ENCODE data around the gene FOXO6.
"Not testable (repeated sequence)": the region's sequence is repeated elsewhere in the genome, so short reads cannot be mapped to it uniquely, and the experiment has no call there.

FOXO6 gene

DNA sequence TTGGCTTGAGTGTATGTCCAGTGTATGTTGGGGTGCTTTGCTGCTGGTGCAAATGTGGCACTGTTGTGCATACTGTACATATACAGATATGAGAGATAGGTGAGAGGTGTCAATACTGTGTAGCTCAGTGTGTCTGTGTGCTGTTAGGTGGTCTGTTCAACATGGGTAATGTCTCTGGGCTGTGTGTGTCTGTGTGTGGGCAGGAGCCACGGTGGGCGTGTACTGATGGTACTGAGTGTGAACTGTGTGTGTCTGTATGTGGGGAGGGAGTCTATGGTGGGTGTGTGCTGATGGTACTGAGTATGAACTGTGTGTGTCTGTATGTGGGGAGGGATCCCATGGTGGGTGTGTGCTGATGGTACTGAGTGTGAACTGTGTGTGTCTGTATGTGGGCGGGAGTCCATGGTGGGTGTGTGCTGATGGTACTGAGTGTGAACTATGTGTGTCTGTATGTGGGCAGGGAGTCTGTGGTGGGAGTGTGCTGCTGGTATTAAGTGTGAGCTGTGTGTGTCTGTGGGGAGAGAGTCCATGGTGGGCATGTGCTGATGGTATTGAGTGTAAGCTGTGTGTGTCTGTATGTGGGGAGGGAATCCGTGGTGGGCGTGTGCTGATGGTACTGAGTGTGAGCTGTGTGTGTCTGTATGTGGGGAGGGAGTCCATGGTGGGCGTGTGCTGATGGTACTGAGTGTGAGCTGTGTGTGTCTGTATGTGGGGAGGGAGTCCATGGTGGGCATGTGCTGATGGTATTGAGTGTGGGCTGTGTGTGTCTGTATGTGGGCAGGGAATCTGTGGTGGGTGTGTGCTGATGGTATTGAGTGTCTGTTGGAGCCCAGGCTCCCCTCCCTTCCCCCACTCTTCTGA lies 32.2 kb upstream of the FOXO6 start:
- DNase-seq (ENCODE audit: low read depth, low spot score): no peak

DNA sequence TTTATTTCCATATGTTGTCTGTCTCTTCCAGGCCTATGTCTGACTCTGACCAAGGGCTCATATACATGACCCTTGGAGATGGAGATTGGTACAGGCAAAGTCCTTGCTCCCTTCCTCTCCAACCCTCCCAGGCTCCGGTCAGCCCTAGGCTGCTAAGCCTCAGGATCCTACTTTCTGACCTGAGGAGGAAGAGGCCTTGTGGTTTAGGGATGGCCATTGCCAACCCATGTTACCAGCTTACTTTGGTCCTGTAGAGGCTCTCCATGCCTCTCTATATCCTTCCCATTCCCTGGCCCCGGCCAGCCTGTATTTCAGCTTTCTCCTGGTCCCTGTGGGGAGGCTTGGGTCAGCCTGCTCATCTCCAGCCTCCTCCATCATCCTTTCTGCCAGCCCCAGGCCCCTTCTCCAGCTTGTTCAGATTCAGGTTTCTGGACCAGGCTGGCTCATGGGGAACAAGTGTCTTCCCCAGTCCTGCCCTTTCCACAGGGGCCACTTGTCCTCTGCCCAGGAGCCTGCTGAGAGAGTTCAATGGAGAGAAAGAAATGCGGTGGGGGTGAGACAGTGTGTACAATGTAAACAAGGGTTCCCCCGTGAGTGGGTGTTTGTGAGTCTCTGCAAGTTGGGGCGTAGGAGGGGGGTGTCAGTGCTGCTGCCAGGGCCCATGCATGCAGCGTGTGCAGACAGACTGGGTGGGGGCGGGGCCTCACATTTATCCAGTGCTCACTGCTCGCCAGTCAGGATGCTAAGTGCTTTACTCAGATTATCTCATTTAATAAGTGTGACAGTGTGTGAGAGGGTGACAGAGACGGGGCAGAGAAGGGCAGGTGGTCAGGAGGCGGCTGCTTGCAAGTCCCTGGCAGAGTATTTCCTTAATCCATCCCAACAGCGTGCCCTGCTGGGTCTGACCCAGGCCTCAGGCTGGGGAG lies 31.3 kb upstream of the FOXO6 start:
- no peak for DNase-seq (ENCODE audit: low read depth, low spot score)

DNA sequence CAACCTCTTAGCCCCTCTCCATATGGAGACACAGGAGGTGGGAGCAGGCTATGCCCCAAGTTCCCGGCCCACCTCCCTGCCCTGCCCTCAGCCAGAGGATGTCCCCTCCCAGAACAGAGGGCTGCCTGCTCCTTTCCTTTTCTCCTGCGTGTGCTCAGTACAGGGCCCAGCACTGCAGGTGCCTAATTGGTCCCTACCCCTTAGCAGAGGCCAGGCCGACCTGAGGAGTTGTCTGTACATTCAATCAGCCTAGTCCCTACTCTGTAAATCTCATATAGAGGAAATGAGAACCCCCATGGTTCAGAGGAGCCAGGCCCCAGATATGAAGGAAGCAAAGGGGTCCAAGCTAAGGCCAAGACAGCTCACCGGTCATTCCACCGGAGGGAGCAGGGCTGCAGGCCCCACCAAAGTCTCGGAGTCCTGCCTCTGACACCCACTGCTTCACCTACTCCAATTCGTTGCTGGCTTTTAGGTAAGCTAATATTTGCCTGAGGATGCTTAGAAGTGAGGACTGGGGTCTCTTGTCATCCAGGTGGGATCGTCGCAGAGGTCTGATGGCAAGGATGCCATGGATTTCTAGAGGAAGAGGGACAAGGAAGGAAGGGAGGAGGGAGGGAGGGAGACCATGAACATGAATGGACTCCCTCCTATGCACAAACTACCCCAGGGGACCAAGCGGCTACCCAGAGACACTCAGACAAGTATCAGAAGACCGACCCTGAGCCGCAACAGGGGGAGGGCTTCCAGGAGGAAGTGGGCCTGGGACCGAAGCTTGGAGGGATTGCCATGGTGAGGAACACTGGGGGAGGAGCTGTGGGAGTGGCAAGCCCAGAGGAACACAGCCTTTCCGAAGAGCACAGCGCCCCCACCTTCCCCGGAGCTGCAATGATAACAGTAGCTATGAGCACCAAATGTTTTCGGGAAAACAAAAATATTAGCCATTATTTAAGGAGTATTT lies 30.4 kb upstream of the FOXO6 start:
- no peak for DNase-seq (ENCODE audit: low read depth, low spot score)

DNA sequence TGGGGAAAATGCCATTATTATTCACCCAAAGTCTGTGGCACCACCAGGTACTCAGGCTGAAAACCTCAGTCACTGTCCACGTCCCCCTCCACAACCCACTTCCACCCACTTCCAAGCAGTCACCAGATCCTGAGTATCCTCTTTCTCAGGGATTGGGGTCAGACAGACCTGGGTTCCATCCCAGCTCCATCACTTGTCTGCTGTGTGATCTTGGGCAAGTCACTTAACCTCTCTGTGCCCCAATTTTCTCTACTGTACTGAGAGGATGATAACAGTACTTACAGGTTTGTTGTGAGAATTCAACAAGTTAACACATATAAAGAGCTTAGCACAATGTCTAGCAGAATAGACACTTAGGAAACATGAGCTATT lies 29.7 kb upstream of the FOXO6 start:
- DNase-seq (ENCODE audit: low read depth, low spot score): no peak

DNA sequence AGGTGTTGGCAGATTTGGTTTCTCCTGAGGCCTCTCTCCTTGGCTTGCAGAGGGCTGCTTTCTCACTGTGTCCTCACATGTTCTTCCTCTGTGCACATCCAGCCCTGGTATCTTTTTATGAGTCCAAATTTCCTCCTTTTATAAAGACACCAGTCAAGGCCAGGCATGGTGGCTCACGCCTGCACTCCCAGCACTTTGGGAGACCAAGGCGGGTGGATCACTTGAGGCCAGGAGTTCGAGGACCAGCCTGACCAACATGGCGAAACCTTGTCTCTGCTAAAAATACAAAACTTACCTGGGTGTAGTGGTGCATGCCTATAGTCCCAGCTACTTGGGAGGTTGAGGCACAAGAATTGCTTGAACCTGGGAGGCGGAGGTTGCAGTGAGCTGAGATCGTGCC lies 29.1 kb upstream of the FOXO6 start:
- DNase-seq (ENCODE audit: low read depth, low spot score): not testable (repeated sequence)

DNA sequence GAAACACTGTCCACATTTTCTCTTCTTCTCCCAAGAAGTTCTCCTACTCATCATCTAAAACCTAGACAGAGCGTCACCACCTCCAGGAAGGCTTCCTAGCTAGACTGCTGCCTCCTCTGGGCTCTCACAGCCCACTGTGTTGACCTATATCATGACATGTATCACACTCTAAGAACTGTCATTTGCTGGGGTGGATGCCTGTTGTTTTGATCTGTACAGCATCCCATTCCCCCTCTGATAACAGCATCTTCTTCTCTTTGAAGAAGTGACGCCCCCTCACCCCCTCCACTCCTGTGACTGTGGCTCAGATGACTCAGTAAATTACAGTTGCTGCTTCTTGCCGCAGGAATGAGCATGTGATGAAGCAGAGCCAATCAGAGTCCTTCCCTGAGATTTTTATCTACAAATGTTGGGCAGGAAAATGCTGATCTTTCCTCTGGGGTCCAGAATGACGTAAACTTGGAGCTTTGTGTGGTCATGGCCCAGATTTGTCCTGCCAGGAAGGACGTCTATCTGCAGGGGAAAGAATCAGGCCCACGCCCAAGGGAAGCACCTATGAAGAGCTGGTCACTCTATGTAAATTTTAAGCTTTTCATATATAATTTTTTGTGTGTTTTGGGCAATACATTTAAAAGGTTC lies 28.0 kb upstream of the FOXO6 start:
- DNase-seq (ENCODE audit: low read depth, low spot score): no peak

DNA sequence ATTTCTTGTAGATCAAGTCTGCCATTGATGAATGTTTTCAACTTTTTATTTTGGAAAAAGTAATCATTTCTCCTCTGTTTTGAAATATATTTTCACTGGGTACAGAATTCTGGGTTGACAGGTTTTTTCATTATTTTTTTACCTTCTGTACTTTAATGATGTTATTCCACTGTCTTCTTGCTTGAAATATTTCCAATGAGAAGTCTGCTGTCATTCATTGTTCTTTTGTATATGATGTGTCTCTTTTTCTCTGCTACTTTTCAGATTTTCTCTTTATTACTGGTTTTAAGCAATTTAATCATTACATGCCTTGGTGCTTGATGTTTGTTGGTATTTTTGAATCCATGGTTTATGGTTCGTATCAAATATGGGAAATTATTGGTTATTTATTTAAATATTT lies 22.4 kb upstream of the FOXO6 start:
- no peak for DNase-seq (ENCODE audit: low read depth, low spot score)

DNA sequence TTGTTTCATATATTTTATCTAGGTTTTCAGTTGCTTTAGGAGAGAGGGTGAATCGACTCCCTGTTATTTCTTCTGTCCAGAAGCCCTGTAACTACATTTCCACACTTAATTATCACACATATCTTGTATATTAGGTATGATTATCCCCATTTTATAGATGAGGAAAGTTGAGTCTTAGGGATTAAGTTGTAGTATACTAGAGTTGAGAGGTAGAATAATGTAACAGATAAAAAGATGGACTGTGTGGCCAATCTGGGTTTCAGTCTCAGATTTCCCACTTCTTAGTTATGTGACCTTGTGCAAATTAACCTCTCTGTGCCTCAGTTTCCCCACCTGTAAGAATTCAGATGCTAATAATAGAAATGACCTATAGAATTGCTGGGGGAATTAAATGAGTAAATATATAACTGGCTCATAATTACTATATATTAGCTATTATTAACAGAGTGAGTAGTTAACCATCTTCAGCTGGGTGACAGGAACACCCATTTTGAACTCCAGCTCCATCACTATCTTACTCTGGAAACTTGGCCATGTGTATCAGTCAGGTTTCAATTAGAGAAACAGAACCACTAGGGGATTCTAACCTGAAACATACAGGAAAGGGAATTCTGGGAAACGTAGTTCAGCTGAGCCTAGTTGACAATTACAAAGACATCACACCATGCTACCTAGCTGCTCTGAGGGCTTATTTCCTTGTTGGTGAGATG lies 20.4 kb upstream of the FOXO6 start:
- DNase-seq (ENCODE audit: low read depth, low spot score): no peak

DNA sequence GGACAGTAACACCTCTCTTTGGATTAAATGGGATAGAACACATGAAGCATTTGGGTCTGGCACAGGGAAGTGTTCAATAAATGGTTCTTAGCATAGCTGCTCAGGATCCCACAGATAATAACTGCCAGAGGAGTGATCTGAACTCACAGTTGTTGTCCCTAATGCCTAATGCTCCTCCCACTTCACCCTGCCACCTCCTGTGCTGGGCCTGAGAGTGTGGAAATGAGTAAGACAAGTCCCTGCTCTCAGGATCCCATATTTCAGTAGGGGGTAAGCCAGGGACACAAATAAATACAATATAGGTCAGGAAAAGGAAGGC lies 19.9 kb upstream of the FOXO6 start:
- DNase-seq (ENCODE audit: low read depth, low spot score): no peak

DNA sequence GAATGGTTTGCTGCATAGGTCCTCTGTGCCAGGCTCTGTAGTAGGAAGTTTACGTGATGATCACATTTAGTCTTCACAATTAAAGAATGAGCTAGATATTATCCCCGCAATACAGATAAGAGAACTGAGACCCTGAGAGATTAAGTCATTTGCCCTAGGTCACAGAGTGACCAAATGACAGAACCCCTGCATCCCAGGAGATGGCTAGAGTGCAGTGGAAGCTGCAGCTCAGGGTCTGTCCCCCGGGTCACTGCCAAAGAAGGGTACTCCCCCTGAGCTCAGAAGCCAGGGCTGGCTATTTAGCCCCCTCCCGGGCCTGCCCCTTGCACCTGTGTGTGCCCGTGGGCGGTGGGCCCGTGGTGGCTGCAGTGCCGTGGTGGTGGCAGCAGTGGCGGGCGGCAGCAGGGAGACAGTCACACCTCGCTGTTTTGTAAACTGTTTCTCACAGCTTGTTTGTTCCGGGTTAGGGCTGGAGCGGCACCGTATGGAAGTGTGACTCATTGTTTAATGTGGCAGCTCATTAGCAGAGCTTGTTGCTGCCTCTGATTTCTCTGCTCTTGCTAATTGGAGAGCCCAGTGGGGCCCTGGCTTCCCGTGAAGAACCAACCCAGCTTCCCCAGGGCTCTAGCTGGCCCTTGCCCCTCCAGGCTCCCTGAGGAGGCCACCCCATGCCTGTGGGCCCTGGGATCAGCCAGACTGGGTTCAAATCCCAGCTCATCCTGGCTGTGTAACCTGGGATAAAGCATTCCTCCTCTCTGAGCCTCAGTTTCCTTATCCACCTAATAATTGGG lies 19.3 kb upstream of the FOXO6 start:
- no peak for DNase-seq (ENCODE audit: low read depth, low spot score)

DNA sequence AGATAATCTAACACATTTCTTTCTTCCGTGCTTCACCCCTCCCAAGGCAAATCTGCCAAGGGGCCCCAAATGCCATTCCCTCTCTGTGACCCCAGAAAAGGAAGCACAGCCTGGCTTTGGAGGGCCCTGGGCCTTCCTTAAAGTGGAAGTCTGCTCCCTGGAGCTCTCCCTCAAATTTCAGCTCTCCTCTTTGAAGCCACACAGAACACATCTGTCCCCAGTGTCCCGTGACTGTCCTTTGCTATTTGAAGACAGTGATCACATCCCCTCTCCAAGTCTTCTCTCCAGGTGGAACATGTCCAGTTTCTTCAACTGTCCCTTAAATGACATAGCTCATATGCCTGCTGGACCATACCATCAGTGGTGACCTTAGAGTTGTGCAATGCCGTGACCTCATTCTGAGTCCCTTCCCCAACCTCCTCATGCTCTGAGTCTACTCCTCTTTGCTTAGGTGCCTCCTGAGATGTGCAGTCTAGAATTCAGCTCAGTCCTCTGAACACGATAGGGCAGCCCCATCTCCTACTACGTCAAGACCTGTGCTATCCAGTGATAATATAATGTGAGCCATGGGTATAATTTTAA lies 18.4 kb upstream of the FOXO6 start:
- no peak for DNase-seq (ENCODE audit: low read depth, low spot score)

DNA sequence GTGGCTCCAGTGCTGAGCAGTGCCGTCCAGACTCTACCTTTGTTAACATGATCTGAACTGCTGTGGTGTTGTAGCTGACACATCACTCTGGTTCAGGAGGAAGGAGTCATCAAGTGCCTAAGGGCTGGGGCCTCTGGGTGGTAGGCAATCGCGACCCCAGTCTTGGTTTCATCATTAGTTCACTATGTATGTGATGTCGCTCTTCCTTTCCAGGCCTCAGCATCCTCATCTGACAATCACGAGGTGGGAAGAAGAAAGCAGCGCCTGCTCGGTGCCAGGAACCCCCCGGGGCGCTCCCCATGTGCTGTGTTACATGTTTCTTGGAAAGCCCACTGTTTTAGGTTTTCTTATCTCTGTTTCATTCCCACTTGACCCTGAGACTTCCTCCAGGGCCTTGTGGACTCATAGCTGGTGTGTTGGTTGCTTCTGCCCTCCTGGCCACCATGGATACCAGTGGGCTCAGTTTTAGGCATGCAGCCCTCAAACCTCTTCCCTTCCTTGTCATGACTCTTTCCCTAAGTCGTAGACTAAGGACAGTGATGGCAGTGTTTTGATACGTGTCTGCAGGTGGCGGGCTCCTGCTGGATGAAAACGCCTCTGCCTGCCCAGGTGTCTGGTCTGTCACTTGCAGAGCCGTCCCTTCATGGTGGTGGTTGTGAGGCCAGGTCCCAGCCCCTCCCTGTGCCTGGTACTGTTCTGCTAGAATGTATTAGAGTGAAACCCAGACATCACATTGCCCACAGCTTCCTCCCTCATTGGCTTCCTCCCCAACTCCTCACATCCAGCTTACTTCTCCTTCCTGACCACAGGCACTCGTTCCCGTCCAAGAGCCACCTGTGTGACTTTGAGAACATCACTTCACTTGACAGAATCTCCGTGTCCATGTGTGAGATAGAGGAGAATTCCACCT lies 17.2 kb upstream of the FOXO6 start:
- no peak for DNase-seq (ENCODE audit: low read depth, low spot score)

DNA sequence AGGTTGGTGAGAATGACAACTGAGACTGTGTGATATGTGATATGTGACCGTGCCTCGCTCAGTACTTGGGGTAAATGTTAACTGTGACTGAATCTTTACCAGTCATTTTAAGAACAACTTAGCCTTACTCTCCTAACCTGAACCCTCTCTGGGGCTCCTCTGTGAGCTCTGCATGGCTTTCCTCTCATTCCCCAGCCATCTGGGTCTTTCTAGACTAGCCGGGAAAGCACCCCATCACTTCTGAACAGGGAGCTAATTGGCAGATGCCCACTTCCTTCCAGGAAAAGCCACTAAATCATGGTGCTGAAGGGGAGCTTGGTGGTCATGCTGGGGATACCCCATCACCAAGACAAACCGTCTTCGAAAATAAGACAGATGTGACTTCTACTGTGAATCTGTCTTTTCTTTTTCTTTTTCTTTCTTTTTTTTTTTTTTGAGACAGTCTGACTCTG lies 16.5 kb upstream of the FOXO6 start:
- no peak for DNase-seq (ENCODE audit: low read depth, low spot score)

DNA sequence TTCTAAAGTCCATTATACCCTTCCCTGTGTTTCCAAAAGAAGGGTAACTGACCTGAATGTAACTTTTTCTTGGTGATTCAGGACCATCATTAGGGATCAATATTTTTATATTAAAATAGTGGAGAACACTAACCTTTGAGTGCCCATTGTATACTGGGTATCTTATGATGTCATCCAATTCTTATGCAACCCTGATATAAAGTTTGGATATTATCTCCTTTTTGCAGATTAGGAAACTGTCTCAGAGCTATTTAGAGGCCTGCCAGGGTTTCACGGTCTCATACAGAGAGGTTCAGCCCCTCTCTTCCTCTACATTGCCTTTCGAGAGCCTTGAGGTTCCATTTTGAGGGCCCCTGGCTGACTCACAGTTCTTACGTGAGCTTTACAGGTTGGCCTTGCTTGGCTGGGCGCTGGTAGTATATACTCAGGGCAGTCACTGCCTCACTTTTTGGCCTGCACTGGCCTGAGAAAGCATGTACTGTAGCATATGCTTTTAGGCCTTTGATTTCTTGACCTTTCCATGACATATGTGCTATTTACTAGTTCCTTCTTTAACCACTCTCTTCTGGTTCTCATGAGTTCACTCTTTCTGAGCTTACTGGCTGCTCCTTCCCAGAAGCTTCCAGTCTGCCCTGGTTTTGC lies 15.7 kb upstream of the FOXO6 start:
- no peak for DNase-seq (ENCODE audit: low read depth, low spot score)

DNA sequence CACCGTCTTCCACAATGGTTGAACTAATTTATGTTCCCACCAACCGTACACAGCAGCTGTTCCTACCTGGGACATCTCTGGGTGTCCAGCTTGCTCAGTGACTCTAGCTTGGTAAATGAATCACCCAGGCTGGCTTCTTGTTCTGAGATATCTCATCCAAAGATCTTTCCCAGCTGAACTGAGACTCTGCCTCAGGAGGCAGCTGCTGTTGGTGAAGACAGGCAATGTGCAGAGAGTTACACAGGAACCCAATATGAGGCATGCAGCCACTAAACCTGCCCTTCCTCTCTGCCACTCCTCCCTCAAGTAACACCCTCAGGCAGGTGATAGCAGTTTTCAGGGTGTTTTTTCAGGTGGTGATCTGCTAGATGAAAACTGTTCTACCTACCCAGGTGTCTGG lies 14.0 kb upstream of the FOXO6 start:
- DNase-seq (ENCODE audit: low read depth, low spot score): no peak

DNA sequence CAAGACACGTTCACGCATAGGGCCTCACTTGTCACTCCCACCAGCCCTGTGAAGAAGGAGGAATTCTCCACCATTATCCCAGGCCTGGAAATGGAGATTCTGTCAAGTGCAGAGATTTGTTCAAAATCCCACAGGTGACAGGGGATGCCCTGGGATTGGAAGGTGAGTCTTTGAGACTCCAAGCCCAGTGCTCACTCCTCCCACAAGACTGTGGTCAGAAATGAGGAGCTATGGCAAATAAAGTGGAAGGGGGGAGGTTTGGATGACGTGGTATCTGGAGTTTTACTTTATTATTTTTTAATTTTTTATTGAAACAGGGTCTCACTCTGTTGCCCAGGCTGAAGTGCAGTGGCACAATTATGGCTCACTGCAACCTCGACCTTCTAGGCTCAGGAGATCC lies 12.8 kb upstream of the FOXO6 start:
- no peak for DNase-seq (ENCODE audit: low read depth, low spot score)

DNA sequence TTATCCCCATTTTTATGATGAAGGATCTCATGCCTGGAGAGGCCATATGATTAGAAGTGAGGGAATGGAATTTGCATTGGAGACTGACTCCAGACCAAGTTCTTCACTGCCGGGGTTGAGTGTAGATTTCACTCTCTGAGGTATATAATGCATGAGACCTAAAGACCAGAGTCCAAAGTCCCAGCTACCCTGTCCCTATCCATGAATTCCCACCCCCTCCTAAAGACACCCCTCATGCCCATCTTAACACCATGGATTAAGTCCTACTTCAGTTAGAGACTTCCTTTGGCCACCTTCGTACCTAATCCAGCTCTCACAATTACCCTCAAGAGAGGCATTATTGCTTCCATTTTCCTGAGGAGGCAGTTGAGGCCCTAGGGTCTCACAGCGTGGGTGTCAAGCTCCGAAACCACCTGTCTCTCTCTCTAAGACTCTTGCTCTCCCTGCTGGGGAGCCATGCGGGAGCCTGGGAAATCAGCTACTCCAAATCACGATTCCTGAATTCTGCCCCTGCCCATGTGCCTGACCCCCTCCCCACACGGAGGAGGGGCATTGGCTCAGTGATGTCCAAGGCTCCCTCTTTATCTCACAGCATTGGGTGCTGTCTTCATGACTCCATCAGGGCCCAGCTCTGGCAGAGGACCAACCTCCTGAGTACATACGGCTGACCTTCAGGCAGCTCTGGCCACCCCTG lies 11.7 kb upstream of the FOXO6 start:
- DNase-seq (ENCODE audit: low read depth, low spot score): no peak
